Measurements from ENCODE around the gene TEKT2.

DNA sequence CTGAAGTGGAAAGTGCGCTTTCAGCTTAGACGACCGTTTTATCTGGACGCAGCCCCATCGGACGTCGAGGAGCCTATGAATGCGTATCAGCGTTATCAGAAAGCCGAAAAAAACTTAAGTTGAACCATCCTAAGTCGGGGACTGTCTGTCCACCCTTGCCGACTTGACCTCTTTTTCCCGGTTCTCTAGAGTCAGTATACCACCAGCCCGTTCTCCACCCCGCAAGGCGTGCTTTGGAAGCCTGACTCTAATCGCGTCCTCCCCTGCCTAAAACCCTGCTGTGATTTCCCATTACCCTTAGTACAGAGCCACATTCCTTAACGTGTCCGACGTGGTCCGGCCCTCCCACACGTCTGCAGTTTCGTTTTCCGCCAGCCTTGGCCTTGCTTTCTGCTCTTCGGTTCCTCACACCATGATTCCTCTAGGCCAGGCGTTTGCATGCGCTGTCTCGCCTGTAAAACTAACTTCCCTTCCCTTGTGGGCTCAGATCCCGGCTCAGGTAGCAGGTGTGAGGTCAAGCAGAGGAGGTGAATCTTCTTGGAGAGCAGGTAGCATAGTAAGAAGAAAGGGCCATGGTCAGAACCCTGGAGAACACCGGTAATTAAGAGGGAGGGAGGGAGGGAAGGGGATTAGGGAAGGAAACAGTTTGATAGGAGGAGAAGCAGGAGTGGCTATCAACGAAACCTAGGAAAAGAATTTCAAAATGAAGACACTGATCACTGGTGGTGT lies 5.7 kb downstream of the TEKT2 start:
- TF ChIP-seq, protein P1, sequence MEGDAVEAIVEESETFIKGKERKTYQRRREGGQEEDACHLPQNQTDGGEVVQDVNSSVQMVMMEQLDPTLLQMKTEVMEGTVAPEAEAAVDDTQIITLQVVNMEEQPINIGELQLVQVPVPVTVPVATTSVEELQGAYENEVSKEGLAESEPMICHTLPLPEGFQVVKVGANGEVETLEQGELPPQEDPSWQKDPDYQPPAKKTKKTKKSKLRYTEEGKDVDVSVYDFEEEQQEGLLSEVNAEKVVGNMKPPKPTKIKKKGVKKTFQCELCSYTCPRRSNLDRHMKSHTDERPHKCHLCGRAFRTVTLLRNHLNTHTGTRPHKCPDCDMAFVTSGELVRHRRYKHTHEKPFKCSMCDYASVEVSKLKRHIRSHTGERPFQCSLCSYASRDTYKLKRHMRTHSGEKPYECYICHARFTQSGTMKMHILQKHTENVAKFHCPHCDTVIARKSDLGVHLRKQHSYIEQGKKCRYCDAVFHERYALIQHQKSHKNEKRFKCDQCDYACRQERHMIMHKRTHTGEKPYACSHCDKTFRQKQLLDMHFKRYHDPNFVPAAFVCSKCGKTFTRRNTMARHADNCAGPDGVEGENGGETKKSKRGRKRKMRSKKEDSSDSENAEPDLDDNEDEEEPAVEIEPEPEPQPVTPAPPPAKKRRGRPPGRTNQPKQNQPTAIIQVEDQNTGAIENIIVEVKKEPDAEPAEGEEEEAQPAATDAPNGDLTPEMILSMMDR (IDR thresholded peaks at IDR 0.05; ENCODE audit: extremely low read depth in 1 of 2, insufficient read depth in 1 of 2, low read depth in 1 of 2, low read length in 2 of 2): no peak
- TF ChIP-seq POLR2A (IDR thresholded peaks at IDR 0.05; ENCODE audit: low read depth, low read length): no peak
